ENCODE results near the gene ZCWPW1. TPM values are rescaled to one million over a fixed set of nuclear protein-coding genes. Genes with fewer than 3 reads are reported as not detected.
"Not testable (repeated sequence)": the region's sequence is repeated elsewhere in the genome, so short reads cannot be mapped to it uniquely, and the experiment has no call there.

Gene ZCWPW1
- total and polyA plus RNA-seq, 2 of the 8 experiments (the other 6 are each of a cell fraction or from before 2014, with no cell fraction given), result 0.51 to 1.4 TPM

- TF ChIP-seq ZNF274 (IDR thresholded peaks at IDR 0.05; ENCODE audit: borderline replicate concordance, extremely low read depth, low read length), result no peak
- TF ChIP-seq CHD2 (IDR thresholded peaks at IDR 0.05; ENCODE audit: low read length), result no peak
- TF ChIP-seq SIRT6 (IDR thresholded peaks at IDR 0.05; ENCODE audit: low read length), result no peak
- no peak for TF ChIP-seq JUND (IDR thresholded peaks at IDR 0.05; ENCODE audit: low read length)
- TF ChIP-seq MAFK (IDR thresholded peaks at IDR 0.05; ENCODE audit: low read depth, low read length), result no peak
- TF ChIP-seq BCL11A (IDR thresholded peaks at IDR 0.05; ENCODE audit: low read depth in 2 of 2, low read length in 2 of 2), result no peak
- no peak for TF ChIP-seq RAD21 (IDR thresholded peaks at IDR 0.05 in 1 of 2, conservative IDR thresholded peaks at IDR 0.05 in 1 of 2; ENCODE audit: low read depth in 2 of 2, low read length in 2 of 2)
- TF ChIP-seq NANOG (IDR thresholded peaks at IDR 0.05; ENCODE audit: insufficient read depth, low read depth, low read length, poor library complexity, severe bottlenecking), result no peak
Observed at GRCh38 chr7:100352984-100353684, 75.4 kb downstream of the ZCWPW1 start (continued).

GRCh38 chr7:100352230-100352781, 76.2 kb downstream of the ZCWPW1 start:
- H3K27ac ChIP-seq (ENCODE audit: low read depth, low read length); H3K9me3 ChIP-seq (ENCODE audit: insufficient read depth in 2 of 2, low read depth in 1 of 2, low read length in 1 of 2); H3K23me2 ChIP-seq (ENCODE audit: low read depth, low read length); H3K79me1 ChIP-seq (ENCODE audit: low read depth, low read length); H2BK20ac ChIP-seq (ENCODE audit: low read length); DNase-seq (ENCODE audit: low read depth in 1 of 2, low spot score in 2 of 2); H2AK5ac ChIP-seq (ENCODE audit: low read depth, low read length); H2BK120ac ChIP-seq (replicated peaks; ENCODE audit: low read depth, low read length); H3K4me3 ChIP-seq (ENCODE audit: extremely low read depth in 1 of 4, insufficient read depth in 2 of 4, low read depth in 3 of 4, low read length in 4 of 4); H4K5ac ChIP-seq (ENCODE audit: insufficient read length, low read depth, low read length); H3K27me3 ChIP-seq (replicated peaks in 1 of 4; ENCODE audit: control insufficient read depth in 3 of 4, extremely low read depth in 1 of 4, insufficient read depth in 3 of 4, low read length in 3 of 4); H2AFZ ChIP-seq (ENCODE audit: low read length); H3K4me2 ChIP-seq (ENCODE audit: insufficient read depth in 1 of 2, low read depth in 2 of 2, low read length in 2 of 2); H4K91ac ChIP-seq (replicated peaks; ENCODE audit: insufficient read length, low read length); H4K8ac ChIP-seq (ENCODE audit: extremely low read depth, insufficient read depth, low read length); FAIRE-seq; H3K23ac ChIP-seq (ENCODE audit: insufficient read length); H2BK12ac ChIP-seq (ENCODE audit: low read depth, low read length); H2BK5ac ChIP-seq (ENCODE audit: low read depth, low read length); H3K56ac ChIP-seq (replicated peaks; ENCODE audit: insufficient read length, low read depth, low read length); H3K18ac ChIP-seq (ENCODE audit: extremely low read depth, low read length); H3K4me1 ChIP-seq (replicated peaks in 1 of 4; ENCODE audit: control insufficient read depth in 3 of 4, insufficient read depth in 4 of 4, low read length in 3 of 4); H3K79me2 ChIP-seq (ENCODE audit: control insufficient read depth in 1 of 2, insufficient read depth in 2 of 2, low read length in 2 of 2); H3K4ac ChIP-seq (replicated peaks; ENCODE audit: insufficient read length, low read depth, low read length); H2BK15ac ChIP-seq (ENCODE audit: low read length); H3K9ac ChIP-seq (replicated peaks in 1 of 4; ENCODE audit: extremely low read depth in 1 of 4, low read depth in 3 of 4, low read length in 3 of 4); H3K14ac ChIP-seq (ENCODE audit: insufficient read length): not testable (repeated sequence)
- ChIA-PET POLR2A (ENCODE audit: partially characterized antibody) (interaction anchor here (1.2 to 1.8 kb wide), 3 partner anchors 8 to 17 kb away, joined by 3 to 8 read pairs (median 7); no protein-coding TSS in a partner anchor), CTCF (ENCODE audit: partially characterized antibody) (interaction anchor here (0.7 to 2.3 kb wide), 2 partner anchors 8 to 9 kb away, joined by 3 to 7 read pairs; no protein-coding TSS in a partner anchor)
- H4K20me1 ChIP-seq (replicated peaks in 1 of 2; ENCODE audit: control insufficient read depth in 1 of 2, insufficient read depth in 2 of 2, low read length in 2 of 2), result peaks cover 2 to 16% of the 10 kb centered on the region in 2 experiments
- 99% methylated on average over 16 of the region's 18 CpGs; no CpG with 5 or more reads in 1 of the 2 experiments for WGBS, 2 experiments (ENCODE audit: extremely low coverage in 1 of 2, insufficient coverage in 1 of 2, insufficient read length in 1 of 2, insufficient replicate concordance in 2 of 2, low coverage in 1 of 2, low lambda C conversion rate in 2 of 2, missing lambda C conversion rate in 1 of 2)
- peaks cover 29 to 76% (median 51%) of the 10 kb centered on the region in 4 experiments for H3K36me3 ChIP-seq (ENCODE audit: control insufficient read depth in 2 of 4, insufficient read depth in 4 of 4, low read length in 3 of 4)
